Mesothelial cell of epicardium (in vitro differentiated cells): ENCODE measurements around the gene MAD1L1. TPM values are rescaled to one million over a fixed set of nuclear protein-coding genes. Genes with fewer than 3 reads are reported as not detected.

Source experiments
- DNase-seq, 2 experiments: peaks; one replicate each; pipeline ENCODE4 v3.0.0; 2021; ENCODE audit warnings: low spot score in 2 of 2; ENCODE audit not compliant: unreplicated experiment in 2 of 2
- H3K27ac Mint-ChIP-seq: 2 replicates; pipeline ENCODE4 v1.8.0; 2021; ENCODE audit warnings: mixed read lengths
- H3K27me3 Mint-ChIP-seq: 2 replicates; pipeline ENCODE4 v1.8.0; 2021; ENCODE audit warnings: low read depth, mixed read lengths
- H3K36me3 Mint-ChIP-seq: 2 replicates; pipeline ENCODE4 v1.8.0; 2021; ENCODE audit warnings: mixed read lengths
- H3K4me1 Mint-ChIP-seq: 2 replicates; pipeline ENCODE4 v1.8.0; 2021; ENCODE audit warnings: mixed read lengths
- H3K4me3 Mint-ChIP-seq: 2 replicates; pipeline ENCODE4 v1.8.0; 2021; ENCODE audit warnings: mild to moderate bottlenecking, moderate library complexity, mixed read lengths
- H3K9me3 Mint-ChIP-seq: 2 replicates; pipeline ENCODE4 v1.8.0; 2021; ENCODE audit warnings: mixed read lengths
- total RNA-seq: library from RNA; stranded (reverse); gene quantifications from 3 replicates; pipeline ENCODE4 v1.2.1, GENCODE V29; 2021
- TF ChIP-seq, protein P1 (sequence below): fragments of 200-600 bp; sonication (generic); IDR thresholded peaks from one replicate; pipeline ENCODE4 v1.5.0; 2021; ENCODE audit warnings: antibody characterized with exemption; ENCODE audit not compliant: unreplicated experiment

The MAD1L1 gene
- total RNA-seq, 1 donor from 2014 or later, result 45.0 TPM

GRCh38 chr7:2068693-2069471, 163.9 kb downstream of the MAD1L1 start:
- H3K4me1 Mint-ChIP-seq, result peaks cover 5% of the 10 kb centered on the region
- no peaks in the 10 kb centered on the region for H3K36me3 Mint-ChIP-seq
- no peak for DNase-seq
- H3K27me3 Mint-ChIP-seq, result no peaks in the 10 kb centered on the region
- no peak overlapping the region for H3K27ac Mint-ChIP-seq
- H3K4me3 Mint-ChIP-seq, result no peak overlapping the region
- TF ChIP-seq, protein P1, sequence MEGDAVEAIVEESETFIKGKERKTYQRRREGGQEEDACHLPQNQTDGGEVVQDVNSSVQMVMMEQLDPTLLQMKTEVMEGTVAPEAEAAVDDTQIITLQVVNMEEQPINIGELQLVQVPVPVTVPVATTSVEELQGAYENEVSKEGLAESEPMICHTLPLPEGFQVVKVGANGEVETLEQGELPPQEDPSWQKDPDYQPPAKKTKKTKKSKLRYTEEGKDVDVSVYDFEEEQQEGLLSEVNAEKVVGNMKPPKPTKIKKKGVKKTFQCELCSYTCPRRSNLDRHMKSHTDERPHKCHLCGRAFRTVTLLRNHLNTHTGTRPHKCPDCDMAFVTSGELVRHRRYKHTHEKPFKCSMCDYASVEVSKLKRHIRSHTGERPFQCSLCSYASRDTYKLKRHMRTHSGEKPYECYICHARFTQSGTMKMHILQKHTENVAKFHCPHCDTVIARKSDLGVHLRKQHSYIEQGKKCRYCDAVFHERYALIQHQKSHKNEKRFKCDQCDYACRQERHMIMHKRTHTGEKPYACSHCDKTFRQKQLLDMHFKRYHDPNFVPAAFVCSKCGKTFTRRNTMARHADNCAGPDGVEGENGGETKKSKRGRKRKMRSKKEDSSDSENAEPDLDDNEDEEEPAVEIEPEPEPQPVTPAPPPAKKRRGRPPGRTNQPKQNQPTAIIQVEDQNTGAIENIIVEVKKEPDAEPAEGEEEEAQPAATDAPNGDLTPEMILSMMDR, result no peak
- H3K9me3 Mint-ChIP-seq, result no peaks in the 10 kb centered on the region

DNA sequence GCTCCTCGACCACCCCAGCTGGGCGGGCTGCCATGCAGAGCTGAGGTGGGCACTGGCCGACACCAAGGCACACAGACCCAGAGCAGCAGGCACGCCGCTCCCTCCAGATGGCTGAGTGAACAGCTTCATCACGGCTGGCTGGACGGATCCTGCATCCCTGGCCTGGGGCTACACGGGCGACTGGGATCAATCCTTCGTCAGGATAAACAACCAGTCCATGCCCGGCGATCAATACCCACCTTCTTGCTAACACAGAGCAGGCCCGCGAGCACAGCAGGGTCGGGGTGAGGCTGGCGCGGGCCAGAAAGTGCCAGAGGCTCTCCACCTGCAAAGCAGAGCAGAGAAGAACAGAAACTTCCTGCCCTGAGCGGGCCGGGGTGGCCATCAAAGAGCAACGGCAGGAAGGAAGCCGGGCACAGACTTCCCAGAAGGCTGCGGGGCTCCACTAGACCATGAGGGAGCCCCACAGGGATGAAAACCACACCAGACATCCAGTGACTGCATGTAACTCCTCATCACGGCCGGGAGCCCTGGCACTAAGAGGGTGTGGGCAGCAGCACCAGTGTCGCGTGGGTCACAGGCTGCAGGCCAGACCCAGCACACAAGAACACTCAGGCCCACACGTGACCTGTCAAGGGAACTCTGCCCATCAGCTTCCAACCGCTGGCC, 166.4 kb downstream of the MAD1L1 start:
- Mint-ChIP-seq H3K36me3 (peaks cover 3% of the 10 kb centered on the region), H3K4me3 (no peak overlapping the region), H3K27ac (no peak overlapping the region), H3K4me1 (peaks cover 16% of the 10 kb centered on the region), H3K9me3 (no peaks in the 10 kb centered on the region), H3K27me3 (no peaks in the 10 kb centered on the region)
- no peak for DNase-seq
- TF ChIP-seq, protein P1, result no peak

GRCh38 chr7:2065528-2065927, 167.2 kb downstream of the MAD1L1 start:
- H3K27ac Mint-ChIP-seq, result no peak overlapping the region
- no peaks in the 10 kb centered on the region for H3K9me3 Mint-ChIP-seq
- no peaks in the 10 kb centered on the region for H3K27me3 Mint-ChIP-seq
- TF ChIP-seq, protein P1, result no peak
- H3K4me3 Mint-ChIP-seq, result no peak overlapping the region
- H3K36me3 Mint-ChIP-seq, result peaks cover 7% of the 10 kb centered on the region
- DNase-seq, result no peak
- peaks cover 16% of the 10 kb centered on the region for H3K4me1 Mint-ChIP-seq

- H3K9me3 Mint-ChIP-seq, result peaks cover 10% of the 10 kb centered on the region
- peaks cover 14% of the 10 kb centered on the region for H3K4me1 Mint-ChIP-seq
- no peak overlapping the region for H3K4me3 Mint-ChIP-seq
- peaks cover 17% of the 10 kb centered on the region for H3K36me3 Mint-ChIP-seq
- H3K27me3 Mint-ChIP-seq, result no peaks in the 10 kb centered on the region
- DNase-seq, result no peak
- TF ChIP-seq, protein P1, result peak; percentile 24
- peak overlapping the region; percentile 71 for H3K27ac Mint-ChIP-seq
Measured at GRCh38 chr7:2063563-2064260, 169.0 kb downstream of the MAD1L1 start.

- Mint-ChIP-seq H3K4me3 (no peak overlapping the region), H3K4me1 (peaks cover 15% of the 10 kb centered on the region), H3K27ac (peak overlapping the region; percentile 54), H3K9me3 (peaks cover 10% of the 10 kb centered on the region), H3K36me3 (peaks cover 19% of the 10 kb centered on the region), H3K27me3 (no peaks in the 10 kb centered on the region)
- DNase-seq, result no peak
- TF ChIP-seq, protein P1, result no peak
Measured at GRCh38 chr7:2062648-2063047, 170.1 kb downstream of the MAD1L1 start.
